ENCODE data around the gene DUOXA2.

DUOXA2 gene

DNA sequence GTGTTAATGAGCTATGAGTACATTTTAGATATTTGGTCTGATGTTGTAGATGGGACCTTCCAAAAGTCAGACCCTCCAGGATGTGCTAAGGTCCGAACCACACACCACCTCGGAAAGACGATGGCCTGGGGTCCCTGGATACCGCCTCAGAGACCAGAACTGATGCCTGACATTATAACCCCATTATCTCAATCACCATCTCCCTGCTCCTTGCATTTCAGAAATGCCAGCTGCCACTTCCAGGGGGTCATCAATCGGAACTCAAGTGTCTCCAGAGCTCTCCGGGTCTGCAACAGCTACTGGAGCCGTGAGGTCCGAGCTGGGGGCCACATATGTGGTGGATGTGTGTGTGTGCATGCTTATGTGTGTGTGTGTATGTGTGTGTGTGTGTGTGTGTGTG is 23.6 kb downstream of the DUOXA2 start:
- TF ChIP-seq TAF1 (IDR thresholded peaks at IDR 0.05; ENCODE audit: low read depth) (no peak), EGR1 (IDR thresholded peaks at IDR 0.05) (no peak), CREB1 (IDR thresholded peaks at IDR 0.05; ENCODE audit: low read depth) (no peak), REST (IDR thresholded peaks at IDR 0.05; ENCODE audit: low read depth) (no peak), NFIC (IDR thresholded peaks at IDR 0.05) (no peak), TCF12 (IDR thresholded peaks at IDR 0.05; ENCODE audit: low read depth) (no peak), USF1 (IDR thresholded peaks at IDR 0.05) (no peak), ZBTB7A (IDR thresholded peaks at IDR 0.05; ENCODE audit: low read depth) (no peak), YY1 (IDR thresholded peaks at IDR 0.05; ENCODE audit: low read depth) (no peak), EP300 (IDR thresholded peaks at IDR 0.05; ENCODE audit: borderline replicate concordance) (no peak), TEAD4 (IDR thresholded peaks at IDR 0.05) (no peak), MAX (IDR thresholded peaks at IDR 0.05) (no peak), CEBPB (IDR thresholded peaks at IDR 0.05) (no peak), RAD21 (IDR thresholded peaks at IDR 0.05; ENCODE audit: low read depth) (no peak), FOXM1 (IDR thresholded peaks at IDR 0.05; ENCODE audit: borderline replicate concordance, low read depth) (no peak)

DNA sequence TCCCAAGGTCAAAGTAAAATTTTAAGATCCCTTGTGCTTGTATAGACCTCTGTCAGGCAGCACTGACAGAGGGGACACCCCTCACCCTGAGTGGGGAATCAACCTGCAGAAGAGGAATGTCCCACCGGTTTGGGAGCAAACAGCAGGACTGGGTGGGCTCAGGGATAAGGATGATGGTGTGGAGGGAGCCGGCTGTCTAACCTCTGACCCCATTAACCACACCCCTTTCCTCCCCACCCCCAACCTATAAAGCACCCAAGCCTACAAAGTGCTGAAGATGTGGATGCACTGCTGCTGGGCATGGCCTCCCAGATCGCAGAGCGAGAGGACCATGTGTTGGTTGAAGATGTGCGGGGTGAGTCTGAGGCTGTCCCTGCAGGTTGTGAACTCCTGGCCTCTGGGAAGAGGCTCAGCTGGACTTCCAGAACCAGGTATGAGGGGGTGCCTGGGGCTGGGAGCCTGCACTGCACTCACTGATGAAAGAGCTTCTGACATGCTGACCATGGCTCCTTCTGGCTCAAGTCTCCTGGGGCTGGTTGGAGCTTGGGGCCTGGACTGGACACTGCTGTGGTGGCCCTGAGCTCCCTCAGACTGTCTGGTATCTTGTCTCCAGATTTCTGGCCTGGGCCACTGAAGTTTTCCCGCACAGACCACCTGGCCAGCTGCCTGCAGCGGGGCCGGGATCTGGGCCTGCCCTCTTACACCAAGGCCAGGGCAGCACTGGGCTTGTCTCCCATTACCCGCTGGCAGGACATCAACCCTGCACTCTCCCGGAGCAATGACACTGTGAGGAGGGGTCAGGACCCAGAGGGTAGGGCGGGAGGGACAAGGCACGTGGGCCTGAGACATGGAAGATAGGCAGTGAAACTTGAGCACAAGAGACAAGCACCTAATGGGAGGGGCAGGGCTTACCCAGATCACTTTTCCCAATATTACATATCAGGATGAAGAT is 25.0 kb downstream of the DUOXA2 start:
- TF ChIP-seq FOXM1 (IDR thresholded peaks at IDR 0.05; ENCODE audit: borderline replicate concordance, low read depth) = no peak
- TF ChIP-seq REST (IDR thresholded peaks at IDR 0.05; ENCODE audit: low read depth) = no peak
- no peak for TF ChIP-seq CREB1 (IDR thresholded peaks at IDR 0.05; ENCODE audit: low read depth)
- no peak for TF ChIP-seq RAD21 (IDR thresholded peaks at IDR 0.05; ENCODE audit: low read depth)
- no peak for TF ChIP-seq CEBPB (IDR thresholded peaks at IDR 0.05)
- TF ChIP-seq YY1 (IDR thresholded peaks at IDR 0.05; ENCODE audit: low read depth) = no peak
- no peak for TF ChIP-seq TAF1 (IDR thresholded peaks at IDR 0.05; ENCODE audit: low read depth)

GRCh38 chr15:45139770-45140169 is 25.6 kb downstream of the DUOXA2 start:
- TF ChIP-seq RAD21 (IDR thresholded peaks at IDR 0.05; ENCODE audit: low read depth) (no peak), TCF12 (IDR thresholded peaks at IDR 0.05; ENCODE audit: low read depth) (no peak), YY1 (IDR thresholded peaks at IDR 0.05; ENCODE audit: low read depth) (no peak), MAX (IDR thresholded peaks at IDR 0.05) (no peak), USF1 (IDR thresholded peaks at IDR 0.05) (no peak)

DNA sequence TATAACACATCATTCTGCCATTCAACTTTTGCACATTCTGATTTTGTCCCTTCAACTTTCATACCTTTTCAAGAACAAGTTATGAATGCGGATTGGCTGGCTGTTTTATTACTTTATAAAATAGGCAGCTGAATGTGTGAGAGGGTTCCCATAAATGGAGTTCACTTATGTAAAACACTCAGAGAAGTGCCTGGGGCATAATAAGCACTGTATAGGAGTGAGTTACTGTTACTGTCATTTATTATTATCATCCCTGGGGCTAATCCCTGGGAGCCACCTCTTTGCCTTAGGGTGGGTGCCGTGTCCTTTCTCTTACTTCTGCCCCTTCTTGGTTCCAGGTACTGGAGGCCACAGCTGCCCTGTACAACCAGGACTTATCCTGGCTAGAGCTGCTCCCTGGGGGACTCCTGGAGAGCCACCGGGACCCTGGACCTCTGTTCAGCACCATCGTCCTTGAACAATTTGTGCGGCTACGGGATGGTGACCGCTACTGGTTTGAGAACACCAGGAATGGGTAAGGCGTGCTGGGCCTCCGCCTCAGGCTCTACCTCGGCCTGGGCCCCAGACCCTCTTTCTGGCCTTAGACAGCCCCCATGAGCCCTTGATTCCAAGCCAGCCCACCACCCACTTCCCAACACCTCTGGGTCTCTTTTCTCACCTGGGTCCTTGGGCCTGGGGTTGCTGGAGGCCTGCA is 26.6 kb downstream of the DUOXA2 start:
- TF ChIP-seq NFIC (IDR thresholded peaks at IDR 0.05) (no peak), USF1 (IDR thresholded peaks at IDR 0.05) (no peak)

DNA sequence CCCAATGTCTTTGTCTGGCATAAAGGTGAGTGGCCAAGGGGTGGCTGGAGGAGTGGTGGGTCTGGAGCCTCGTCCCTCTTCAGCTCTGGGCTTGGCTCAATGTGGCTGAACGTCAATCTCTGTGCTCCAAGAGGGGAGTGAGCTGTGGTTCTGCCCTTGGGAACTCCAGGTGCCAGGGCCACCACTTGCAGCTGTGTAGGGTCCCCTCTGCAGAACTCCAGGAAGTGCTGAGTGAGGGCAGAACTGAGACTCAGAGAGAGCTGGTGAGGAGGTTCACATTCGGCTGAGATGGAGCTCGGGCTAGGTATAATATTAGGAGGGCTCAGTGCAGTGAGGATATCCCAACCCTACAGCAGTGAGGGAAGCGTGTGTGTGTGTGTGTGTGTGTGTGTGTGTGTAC is 27.3 kb downstream of the DUOXA2 start:
- TF ChIP-seq MAX (IDR thresholded peaks at IDR 0.05) (no peak), TEAD4 (IDR thresholded peaks at IDR 0.05) (no peak), FOXM1 (IDR thresholded peaks at IDR 0.05; ENCODE audit: borderline replicate concordance, low read depth) (no peak), CREB1 (IDR thresholded peaks at IDR 0.05; ENCODE audit: low read depth) (no peak), CEBPB (IDR thresholded peaks at IDR 0.05) (no peak), EP300 (IDR thresholded peaks at IDR 0.05; ENCODE audit: borderline replicate concordance) (no peak), TAF1 (IDR thresholded peaks at IDR 0.05; ENCODE audit: low read depth) (no peak)
